GM10248 (cell line): Measurements from ENCODE around the gene PLOD1.
"Not testable (repeated sequence)": the region's sequence is repeated elsewhere in the genome, so short reads cannot be mapped to it uniquely, and the experiment has no call there.

Experiments
- CTCF ChIA-PET: fragments of 300-600 bp; sonication (Branson Sonifier 250); formaldehyde crosslinking; extraction: SDS; loops from one replicate; lab custom pipeline; 2021; ENCODE audit warnings: antibody characterized with exemption; lab: Yijun Ruan, JAX
- POLR2A ChIA-PET: fragments of 350-650 bp; sonication (Branson Sonifier 250); formaldehyde crosslinking; extraction: SDS; loops from one replicate; lab custom pipeline; 2020; ENCODE audit warnings: antibody characterized with exemption; lab: Yijun Ruan, JAX
- DNase-seq: peaks from one replicate; pipeline ENCODE4 v3.0.0; 2012; ENCODE audit errors: extremely low spot score
- CTCF ChIP-seq: IDR thresholded peaks from 2 replicates; pipeline ENCODE4 v1.5.1; 2012; ENCODE audit warnings: mild to moderate bottlenecking, low read depth; ENCODE audit errors: extremely low read depth, missing control alignments, control extremely low read depth

Gene PLOD1

DNA sequence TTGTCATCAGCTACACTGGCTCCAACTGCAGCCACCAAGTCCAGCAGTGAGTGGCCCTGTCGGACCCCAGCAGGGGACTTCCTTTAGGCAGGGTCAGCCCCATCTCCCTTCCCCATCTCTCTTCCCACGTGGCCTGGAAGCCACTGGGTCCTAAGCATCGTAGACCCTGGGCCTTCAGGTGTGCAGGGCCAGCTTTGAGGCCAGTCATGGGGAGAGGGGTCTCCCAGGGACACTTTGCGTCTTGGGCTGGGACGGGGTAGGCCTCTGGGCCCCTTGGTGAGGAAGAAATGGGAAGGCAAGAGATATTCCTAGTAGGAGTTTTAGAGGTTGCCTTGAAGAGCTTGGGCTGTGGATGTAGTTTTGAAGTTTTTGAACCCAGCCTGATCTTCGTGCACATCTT, 72.7 kb downstream of the PLOD1 start:
- no peak for DNase-seq
- ChIA-PET POLR2A (no interaction called here), CTCF (no interaction called here)
- TF ChIP-seq CTCF = no peak

GRCh38 chr1:12008355-12008754, 73.8 kb downstream of the PLOD1 start:
- CTCF ChIA-PET = interaction anchor here (3.8 kb wide), 1 partner anchor 7 kb away, joined by 17 read pairs; no protein-coding TSS in a partner anchor
- POLR2A ChIA-PET, DNase-seq: not testable (repeated sequence)

- POLR2A ChIA-PET = interaction anchor here (1.9 kb wide), 1 partner anchor 10 kb away, joined by 6 read pairs; the partner anchor contains the start of gene MIIP
- CTCF ChIA-PET = interaction anchor here (1.6 to 3.8 kb wide), 4 partner anchors 8 to 22 kb away, joined by 3 to 17 read pairs (median 6); partner anchors contain the start of gene MIIP
- DNase-seq = no peak
- TF ChIP-seq CTCF = no peak
These were observed 74.9 kb downstream of the PLOD1 start for GRCh38 chr1:12009318-12009947.

- POLR2A ChIA-PET = interaction anchor here (1.9 kb wide), 1 partner anchor 8 kb away, joined by 6 read pairs; the partner anchor contains the start of gene MIIP
- no peak for DNase-seq
- CTCF ChIA-PET = interaction anchor here (1.2 to 3.8 kb wide), 7 partner anchors 8 to 70 kb away, joined by 3 to 17 read pairs (median 3); partner anchors contain the start of gene MIIP
- no peak for TF ChIP-seq CTCF
These were observed 76.4 kb downstream of the PLOD1 start for GRCh38 chr1:12010746-12011570.

DNA sequence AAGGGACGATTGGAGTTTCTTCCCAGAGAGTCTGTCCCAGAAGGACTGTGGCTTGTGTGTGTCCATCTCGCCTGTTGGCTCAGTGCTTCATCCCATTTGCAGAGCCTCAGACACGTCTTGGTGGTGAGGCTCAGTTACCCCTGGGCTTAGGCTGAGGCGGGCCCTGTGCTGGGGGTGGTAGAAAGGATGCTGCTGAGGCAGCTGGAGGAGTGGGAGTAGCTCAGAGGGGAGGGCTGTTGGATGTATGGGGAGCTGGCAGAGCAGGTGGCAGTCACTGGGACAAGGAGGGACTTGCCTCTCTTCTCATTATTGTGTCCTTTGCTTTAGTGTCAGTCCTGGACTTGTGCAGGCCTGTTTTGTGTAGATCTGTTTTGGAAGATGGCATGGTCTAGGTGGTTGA, 77.5 kb downstream of the PLOD1 start:
- ChIA-PET POLR2A (no interaction called here), CTCF (interaction anchor here (1.2 to 3.8 kb wide), 3 partner anchors 11 to 69 kb away, joined by 3 to 17 read pairs (median 3); no protein-coding TSS in a partner anchor)
- no peak for TF ChIP-seq CTCF
- no peak for DNase-seq

DNA sequence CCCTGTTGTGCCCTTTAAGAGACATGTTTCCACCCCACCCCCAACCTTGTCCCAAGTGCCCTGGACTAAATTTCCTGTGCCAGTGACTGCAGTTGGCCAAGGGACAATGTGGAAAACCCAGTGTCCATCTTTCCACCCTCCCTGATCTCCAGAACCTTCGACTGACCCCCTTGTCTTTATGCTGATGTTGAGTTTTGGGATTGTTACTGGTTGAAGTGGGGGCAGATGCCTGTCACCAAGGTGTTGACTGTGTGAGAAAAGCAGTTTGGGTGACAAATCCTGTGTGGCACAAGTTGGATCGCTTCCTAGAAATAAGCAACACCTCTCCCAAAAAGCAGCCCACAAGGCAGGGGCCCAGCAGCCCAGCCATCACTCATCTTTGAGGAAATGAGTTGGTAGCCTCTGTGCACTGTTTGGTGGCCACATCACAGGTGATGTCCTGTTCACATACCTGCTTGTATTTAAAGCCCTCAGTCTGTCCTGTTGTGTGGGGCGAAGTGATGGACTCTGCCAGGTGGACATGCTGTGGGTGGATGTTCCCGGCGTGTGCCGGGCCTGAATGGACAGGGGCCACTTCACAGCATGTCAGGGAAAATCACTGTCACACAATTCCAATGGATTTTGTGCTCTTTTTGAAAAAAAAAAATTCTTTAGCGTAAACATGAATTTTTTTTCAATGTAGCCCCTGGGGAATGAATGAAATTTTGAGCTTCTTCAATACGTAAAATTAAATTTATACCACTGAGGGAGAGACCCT, 78.2 kb downstream of the PLOD1 start:
- TF ChIP-seq CTCF = no peak
- CTCF ChIA-PET = interaction anchor here (0.6 to 1.0 kb wide), 2 partner anchors 12 to 18 kb away, joined by 3 read pairs; no protein-coding TSS in a partner anchor
- DNase-seq = no peak
- POLR2A ChIA-PET = no interaction called here
